GM19372 (cell line): ENCODE results near the gene MRPL18.
"Not testable (repeated sequence)": the region's sequence is repeated elsewhere in the genome, so short reads cannot be mapped to it uniquely, and the experiment has no call there.

Source experiments
- ATAC-seq: cut with Tn5 transposase; IDR thresholded peaks from one replicate; pipeline ENCODE4 v1.9.1; 2021; ENCODE audit warnings: mild to moderate bottlenecking, low read depth, moderate library complexity; ENCODE audit not compliant: unreplicated experiment

MRPL18 gene

GRCh38 chr6:159813781-159814180, 23.5 kb downstream of the MRPL18 start:
- ATAC-seq, result no peak

- ATAC-seq, result no peak
Observed at GRCh38 chr6:159815410-159815809, 25.1 kb downstream of the MRPL18 start.

- ATAC-seq, result not testable (repeated sequence)
Observed at GRCh38 chr6:159816775-159817174, 26.5 kb downstream of the MRPL18 start.

- no peak for ATAC-seq
Observed at GRCh38 chr6:159817951-159818739, 27.9 kb downstream of the MRPL18 start.

- no peak for ATAC-seq
Observed at GRCh38 chr6:159819098-159819497, 28.8 kb downstream of the MRPL18 start.

- ATAC-seq, result peak; percentile 67
Observed at GRCh38 chr6:159819932-159820640, 29.8 kb downstream of the MRPL18 start.

- ATAC-seq, result no peak
Observed at GRCh38 chr6:159821122-159821521, 30.9 kb downstream of the MRPL18 start.

- no peak for ATAC-seq
Observed at GRCh38 chr6:159821726-159822125, 31.5 kb downstream of the MRPL18 start.

- ATAC-seq, result no peak
Observed at GRCh38 chr6:159823953-159824352, 33.7 kb downstream of the MRPL18 start.

GRCh38 chr6:159824690-159825089, 34.4 kb downstream of the MRPL18 start:
- not testable (repeated sequence) for ATAC-seq

- ATAC-seq, result no peak
Observed at GRCh38 chr6:159826004-159826403, 35.7 kb downstream of the MRPL18 start.

GRCh38 chr6:159826968-159827647, 36.8 kb downstream of the MRPL18 start:
- no peak for ATAC-seq

- no peak for ATAC-seq
Observed at GRCh38 chr6:159828074-159828473, 37.8 kb downstream of the MRPL18 start.

GRCh38 chr6:159829526-159829925, 39.3 kb downstream of the MRPL18 start:
- no peak for ATAC-seq

GRCh38 chr6:159830501-159831372, 40.5 kb downstream of the MRPL18 start:
- no peak for ATAC-seq

- ATAC-seq, result no peak
Observed at GRCh38 chr6:159831373-159831679, 41.1 kb downstream of the MRPL18 start.

GRCh38 chr6:159832946-159833345, 42.7 kb downstream of the MRPL18 start:
- no peak for ATAC-seq

- no peak for ATAC-seq
Observed at GRCh38 chr6:159833556-159833955, 43.3 kb downstream of the MRPL18 start.

GRCh38 chr6:159833997-159834603, 43.8 kb downstream of the MRPL18 start:
- ATAC-seq, result no peak
